ENCODE results near the gene PLA2G4A. TPM values are rescaled to one million over a fixed set of nuclear protein-coding genes. Genes with fewer than 3 reads are reported as not detected.

PLA2G4A gene
- total and polyA plus RNA-seq, 2 experiments from 2014 or later = 1.6 to 2.9 TPM

GRCh38 chr1:187037973-187038553 lies 209.3 kb downstream of the PLA2G4A start:
- no peak overlapping the region for H3K4me3 ChIP-seq
- H3K9me2 ChIP-seq (ENCODE audit: insufficient read depth) = no peaks in the 10 kb centered on the region
- H3F3A ChIP-seq (ENCODE audit: insufficient read depth) = no peaks in the 10 kb centered on the region
- H3K4me1 ChIP-seq (ENCODE audit: insufficient read depth) = no peaks in the 10 kb centered on the region
- H3K4me2 ChIP-seq (ENCODE audit: unreplicated experiment) = no peak overlapping the region
- WGBS, 2 experiments (ENCODE audit: low coverage in 1 of 2, low lambda C conversion rate in 2 of 2, missing lambda C conversion rate in 2 of 2) = 11 to 14% methylated on average over 1 of the region's 1 CpG
- in situ Hi-C loops (cut with MboI) = no loop called here
- no peaks in the 10 kb centered on the region for H4K20me1 ChIP-seq (ENCODE audit: insufficient read depth)
- H3K9ac ChIP-seq = no peak overlapping the region
- H3K27me3 ChIP-seq (replicated peaks; ENCODE audit: insufficient read depth) = no peaks in the 10 kb centered on the region; the same call in 1 of the 2 replicates
- no peaks in the 10 kb centered on the region for H3K9me3 ChIP-seq (ENCODE audit: low read depth)
- no peak overlapping the region for H2AFZ ChIP-seq
- no peaks in the 10 kb centered on the region for H3K36me3 ChIP-seq (ENCODE audit: low read depth)
- TF ChIP-seq EZH2phosphoT487 (IDR thresholded peaks at IDR 0.05; ENCODE audit: insufficient read depth, low read depth) (no peak), EZH2 (IDR thresholded peaks at IDR 0.05; ENCODE audit: insufficient read depth, poor library complexity, severe bottlenecking) (no peak)
- no peaks in the 10 kb centered on the region for H3K79me2 ChIP-seq (ENCODE audit: insufficient read depth)
- H3K27ac ChIP-seq = no peak overlapping the region
- no peak for DNase-seq

Other genes with a start within 250 kb of the PLA2G4A start
- 67.9 and 69.3 TPM in 2 replicates for gene PTGS2, start 148.5 kb upstream of the PLA2G4A start, total RNA-seq (2014; rRNA removed; shearing (Covaris generic))
- 50.4 and 50.8 TPM in 2 replicates for gene PTGS2, start 148.5 kb upstream of the PLA2G4A start, polyA plus RNA-seq (2016; fragmentation: Nextera tagmentation; extraction: Ambion mirVana)